GM12873 (cell line): ENCODE measurements around the gene SDK1.

Experiments
- CTCF ChIP-seq: IDR thresholded peaks from 2 replicates; pipeline ENCODE4 v1.5.1; 2012; ENCODE audit warnings: low read depth, mild to moderate bottlenecking, moderate library complexity, low read length, control low read depth; ENCODE audit not compliant: insufficient read depth; ENCODE audit errors: missing control alignments

The SDK1 gene

GRCh38 chr7:4021413-4021812, 720.4 kb downstream of the SDK1 start:
- TF ChIP-seq CTCF = no peak

GRCh38 chr7:4022265-4022664, 721.2 kb downstream of the SDK1 start:
- TF ChIP-seq CTCF = no peak

GRCh38 chr7:4023502-4023901, 722.5 kb downstream of the SDK1 start:
- TF ChIP-seq CTCF = no peak

- no peak for TF ChIP-seq CTCF
Measured at GRCh38 chr7:4024133-4024532, 723.1 kb downstream of the SDK1 start.

- no peak for TF ChIP-seq CTCF
Measured at GRCh38 chr7:4024806-4025205, 723.8 kb downstream of the SDK1 start.

GRCh38 chr7:4025210-4025609, 724.2 kb downstream of the SDK1 start:
- no peak for TF ChIP-seq CTCF

GRCh38 chr7:4025694-4026615, 724.9 kb downstream of the SDK1 start:
- no peak for TF ChIP-seq CTCF
